Measurements from ENCODE around the gene TMTC1.

TMTC1 gene

DNA sequence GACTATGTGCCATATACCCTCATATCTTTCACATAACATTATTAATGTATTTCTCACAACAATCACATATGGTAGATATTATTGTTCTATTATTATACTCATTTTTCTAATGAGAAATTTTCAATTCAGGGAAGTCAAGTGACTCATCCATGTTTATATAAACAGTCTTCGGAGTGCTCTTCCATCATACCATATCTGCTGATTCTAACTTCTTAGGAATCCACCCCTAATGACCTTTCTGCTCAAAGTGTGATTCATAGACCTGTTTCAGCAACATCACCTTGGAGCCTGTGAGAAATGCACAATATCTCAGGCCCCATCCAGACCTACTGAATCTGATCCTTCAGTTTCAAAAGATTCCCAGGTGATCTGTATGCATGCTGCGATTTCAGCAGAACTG, 246.4 kb downstream of the TMTC1 start:
- DNase-seq (ENCODE audit: low read depth in 2 of 2): no peak

DNA sequence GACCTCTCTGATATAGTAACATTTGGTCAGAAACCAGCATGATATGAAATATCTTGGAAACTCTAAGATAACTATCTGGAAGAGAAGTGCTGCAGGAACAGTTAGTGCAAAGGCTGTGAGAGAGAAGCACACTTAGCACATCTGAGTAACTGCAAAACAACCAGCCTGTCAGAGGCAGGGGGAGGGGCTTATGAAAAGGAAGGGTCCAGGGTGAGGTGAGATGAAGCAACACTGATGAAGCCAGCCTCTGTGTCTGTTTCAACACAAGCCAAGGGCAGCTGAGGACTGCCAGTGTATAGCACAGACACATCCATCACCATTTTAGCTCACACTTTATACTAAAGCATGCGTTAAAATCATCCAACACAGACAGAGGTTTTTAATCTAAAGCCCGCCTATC, 248.8 kb downstream of the TMTC1 start:
- no peak for DNase-seq (ENCODE audit: low read depth in 2 of 2)

DNA sequence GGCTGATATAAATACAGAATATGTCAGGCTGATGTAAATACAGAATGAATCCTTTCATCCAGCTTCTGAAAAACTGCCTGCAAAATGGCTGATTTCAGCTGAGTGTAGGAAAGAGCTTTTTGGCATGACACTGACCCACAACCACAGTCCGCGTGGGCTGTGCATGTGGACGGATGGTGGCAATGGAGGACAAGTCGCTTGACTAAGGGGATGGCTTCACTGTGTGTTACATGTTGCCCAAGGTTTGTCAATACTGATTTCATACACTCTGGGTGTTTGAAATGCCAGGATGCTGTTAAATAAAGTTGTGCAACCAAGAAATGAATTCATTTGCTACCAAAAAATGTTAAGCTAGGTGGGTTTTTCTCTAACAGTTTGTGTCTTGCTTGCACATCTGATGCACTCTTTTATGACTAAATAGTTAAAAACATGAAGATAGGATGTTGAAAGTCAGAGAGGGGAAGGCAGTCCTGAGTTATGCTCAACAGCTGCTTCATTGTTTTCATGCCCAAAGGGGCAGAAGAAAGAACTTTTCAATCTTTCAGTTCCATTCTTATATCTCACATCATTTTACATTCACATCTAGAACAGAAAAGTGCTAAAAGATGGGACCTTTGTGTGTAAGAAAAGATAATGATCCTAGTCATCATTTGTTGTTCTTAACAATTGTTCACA, 249.8 kb downstream of the TMTC1 start:
- DNase-seq (ENCODE audit: low read depth in 2 of 2): no peak

DNA sequence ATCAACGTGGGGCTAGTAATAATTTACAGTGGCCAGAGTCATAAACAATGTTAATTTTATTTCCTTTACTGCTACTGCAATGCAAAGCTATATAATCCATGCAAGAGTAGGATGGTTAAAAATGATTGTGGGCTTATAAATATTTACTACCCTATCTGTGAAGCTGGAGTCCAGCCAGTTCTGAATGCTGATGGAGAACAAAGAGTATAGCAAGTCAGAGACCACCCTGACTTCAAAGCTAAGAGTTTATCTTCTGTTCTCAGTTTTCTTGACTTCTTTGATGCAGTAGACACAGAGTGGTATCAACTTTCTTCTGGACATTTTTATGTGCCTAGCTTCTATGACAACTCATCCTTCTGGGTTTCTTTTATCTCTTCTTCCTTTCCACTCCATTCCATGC, 252.3 kb downstream of the TMTC1 start:
- DNase-seq (ENCODE audit: low read depth in 2 of 2): no peak

DNA sequence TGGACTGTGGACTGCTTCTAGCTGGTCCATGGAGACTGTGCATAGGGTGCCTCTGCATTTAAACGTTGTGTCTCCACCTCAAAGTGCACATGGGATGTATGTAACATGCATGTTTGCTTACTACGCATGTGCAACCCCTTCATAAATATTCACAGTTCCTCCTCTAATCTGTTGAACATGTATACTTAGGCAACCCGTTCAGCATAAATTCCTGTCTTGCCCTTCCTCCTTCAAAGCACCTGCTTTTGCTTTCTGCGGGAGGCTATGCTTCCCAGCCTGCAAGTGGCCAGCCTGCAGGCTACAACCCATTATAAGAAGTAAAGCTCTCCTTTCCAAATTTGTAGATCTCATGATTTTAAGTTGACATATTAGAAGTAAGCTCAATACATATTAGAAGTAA, 253.3 kb downstream of the TMTC1 start:
- DNase-seq (ENCODE audit: low read depth in 2 of 2): no peak

DNA sequence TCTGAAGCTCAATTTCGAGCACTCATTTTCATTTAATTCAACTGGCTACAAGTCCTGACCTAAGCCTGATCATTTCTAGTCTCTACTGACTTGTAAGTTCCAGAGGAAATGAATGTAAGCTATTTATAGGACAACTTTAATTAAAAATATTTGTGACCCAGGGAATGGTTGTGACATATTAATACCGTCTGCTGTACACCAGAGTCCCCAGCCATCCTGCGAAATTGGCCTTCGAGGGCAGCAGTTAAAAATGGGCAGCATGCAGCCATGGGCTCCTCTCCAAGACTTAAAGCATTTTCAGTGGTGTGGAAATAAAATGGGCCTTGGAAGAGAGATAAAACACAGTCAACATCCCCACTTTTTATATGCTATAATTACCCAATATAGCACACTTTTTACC, 255.6 kb downstream of the TMTC1 start:
- DNase-seq (ENCODE audit: low read depth in 2 of 2): no peak

DNA sequence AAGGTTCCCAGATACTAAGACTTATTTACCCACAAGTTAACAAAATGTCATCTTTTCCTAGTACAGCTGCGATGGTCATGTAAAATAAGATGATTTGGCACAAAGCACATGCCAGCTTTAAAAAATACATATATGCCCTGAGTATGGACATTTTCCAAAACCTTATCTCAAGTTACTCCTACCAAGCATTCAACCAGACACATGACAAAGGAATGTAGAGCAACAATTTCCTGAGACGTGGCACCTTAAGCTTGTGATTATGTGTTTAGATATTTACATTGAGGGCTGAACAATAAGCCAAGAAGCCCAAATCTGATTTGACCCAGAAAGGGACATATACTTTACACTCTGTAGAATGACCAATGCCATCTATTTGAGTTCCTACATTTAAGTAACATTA, 261.8 kb downstream of the TMTC1 start:
- DNase-seq (ENCODE audit: low read depth in 2 of 2): no peak

DNA sequence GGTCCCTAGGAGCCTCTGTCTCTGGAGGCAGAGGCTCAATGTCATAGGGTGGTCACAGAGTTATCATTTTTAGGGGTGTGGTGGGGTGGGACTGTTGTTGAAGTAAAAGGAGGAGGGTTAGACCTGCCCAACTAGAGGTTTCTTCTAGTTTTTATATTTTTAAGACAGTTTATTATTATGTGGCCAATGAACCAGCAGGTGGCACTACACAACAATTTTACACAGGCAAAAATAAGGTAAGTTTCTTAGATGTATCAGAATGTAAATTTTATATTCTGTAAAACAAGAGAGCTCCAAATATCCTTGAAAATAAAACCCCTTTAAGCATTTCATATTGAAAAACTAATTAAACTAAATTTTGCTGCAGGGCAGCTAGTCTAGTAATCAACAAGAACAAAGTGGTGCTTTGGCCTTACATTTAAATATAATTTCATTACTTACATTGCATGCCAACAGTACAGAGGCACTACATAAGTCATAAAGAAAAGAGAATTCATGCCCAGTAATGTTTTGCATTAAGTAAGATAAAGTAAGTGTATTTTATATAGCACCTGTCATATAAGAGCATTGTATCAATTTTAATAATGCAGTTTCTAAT, 264.1 kb downstream of the TMTC1 start:
- peak in 1 of 2 donors; percentile 4 for DNase-seq (ENCODE audit: low read depth in 2 of 2)

DNA sequence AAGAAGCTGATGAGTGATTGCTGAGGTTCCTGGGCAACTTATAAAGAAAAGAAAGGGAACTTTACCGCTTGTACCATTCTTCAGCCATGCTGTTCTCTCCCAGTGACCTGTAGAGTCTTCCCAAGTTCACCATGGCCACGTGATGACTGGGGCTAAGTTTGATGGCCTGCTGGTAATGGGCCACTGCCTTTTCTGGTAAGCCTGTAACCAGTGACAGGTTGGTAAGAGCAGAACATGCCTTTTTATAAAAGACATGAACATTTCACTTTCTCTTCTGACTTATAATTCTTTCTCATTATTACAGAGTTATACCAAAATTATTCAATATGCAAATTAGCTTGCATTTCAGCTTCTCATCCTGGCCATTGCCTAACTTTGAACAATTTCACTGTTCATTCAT, 265.3 kb downstream of the TMTC1 start:
- DNase-seq (ENCODE audit: low read depth in 2 of 2): no peak

DNA sequence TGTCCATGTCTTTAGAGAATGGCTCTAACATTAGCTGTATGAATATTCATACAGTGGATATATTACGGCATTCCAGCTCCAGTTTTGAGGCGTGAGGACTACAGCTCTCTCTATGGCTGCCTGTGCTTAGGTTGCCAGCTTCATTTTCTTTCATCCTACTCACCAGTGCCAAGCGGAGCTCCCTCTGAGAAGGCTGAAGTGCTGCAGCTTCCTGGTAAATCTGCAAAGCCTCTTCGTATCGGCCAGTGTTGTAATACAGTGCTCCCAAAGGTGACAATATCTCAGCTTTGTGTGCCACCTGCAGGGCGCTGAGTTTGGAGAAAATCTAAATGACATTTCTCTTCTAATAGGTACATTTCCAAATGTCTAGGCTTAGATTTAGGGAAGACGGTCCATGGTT, 266.5 kb downstream of the TMTC1 start:
- DNase-seq (ENCODE audit: low read depth in 2 of 2): no peak

DNA sequence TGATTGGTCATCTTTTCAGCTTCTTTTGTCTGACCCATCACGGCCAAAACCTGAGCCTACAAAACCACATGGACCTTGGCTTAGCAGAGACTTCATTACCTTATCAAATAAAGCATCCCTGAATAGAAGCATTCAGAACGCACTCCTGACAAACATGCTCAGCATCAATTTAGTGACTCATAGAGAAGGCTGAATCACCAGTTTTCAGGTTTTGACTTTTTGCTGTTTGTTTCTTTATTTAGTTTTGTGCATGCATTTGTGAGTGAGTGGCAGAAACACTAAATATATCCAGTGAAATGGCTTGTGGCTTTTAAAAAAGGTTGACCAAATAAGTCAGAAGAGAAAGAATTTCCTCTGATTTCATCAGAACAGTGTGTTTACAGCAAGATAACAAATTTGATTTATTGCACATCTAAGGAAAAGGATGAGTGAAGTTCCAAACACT, 267.3 kb downstream of the TMTC1 start:
- DNase-seq (ENCODE audit: low read depth in 2 of 2): no peak

DNA sequence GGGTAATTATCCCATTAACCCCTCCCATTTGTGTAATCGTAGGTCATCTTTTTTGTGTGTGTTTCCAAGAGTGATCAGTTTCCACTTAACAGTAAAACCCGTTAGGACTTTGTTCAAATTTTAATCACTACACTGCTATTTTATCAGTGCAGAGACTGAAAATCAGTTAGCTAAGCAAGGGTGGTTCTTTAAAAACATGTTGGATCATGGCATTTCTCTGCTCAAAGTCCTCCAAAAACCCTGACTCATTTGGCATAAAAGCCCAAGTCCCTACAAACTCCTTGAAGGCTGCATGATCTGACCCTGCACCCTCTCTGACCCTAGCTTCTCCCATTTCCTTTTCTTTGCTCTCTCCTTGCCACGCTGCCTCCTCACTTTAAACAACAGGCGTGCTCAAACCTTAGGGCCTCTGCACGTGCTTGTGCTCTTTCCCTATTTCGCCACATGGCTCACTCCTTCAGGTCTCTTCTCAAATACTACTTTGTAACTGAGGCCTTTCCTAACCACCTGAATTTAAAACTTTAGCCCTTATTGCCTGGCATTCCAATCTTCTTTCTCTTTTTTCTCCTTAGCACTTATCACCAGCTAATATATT, 273.1 kb downstream of the TMTC1 start:
- no peak for DNase-seq (ENCODE audit: low read depth in 2 of 2)

DNA sequence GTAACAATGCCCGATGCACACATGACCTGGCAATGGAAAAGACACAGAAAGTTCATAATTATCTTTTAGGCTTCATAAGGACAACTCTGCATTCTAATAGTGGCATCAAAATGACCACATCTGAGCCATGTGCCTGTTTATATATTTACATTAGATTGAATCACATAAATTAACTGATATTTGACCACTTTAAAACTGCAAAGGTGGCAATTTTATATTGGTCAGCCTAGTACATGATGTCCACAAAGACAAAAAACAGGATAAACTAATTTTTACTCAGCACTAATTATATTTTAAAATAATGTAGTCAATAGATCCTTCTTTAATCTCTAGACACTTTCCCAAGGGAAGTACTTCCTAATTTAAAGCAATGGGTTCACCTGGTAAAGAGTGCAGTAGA, 274.2 kb downstream of the TMTC1 start:
- DNase-seq (ENCODE audit: low read depth in 2 of 2): no peak

DNA sequence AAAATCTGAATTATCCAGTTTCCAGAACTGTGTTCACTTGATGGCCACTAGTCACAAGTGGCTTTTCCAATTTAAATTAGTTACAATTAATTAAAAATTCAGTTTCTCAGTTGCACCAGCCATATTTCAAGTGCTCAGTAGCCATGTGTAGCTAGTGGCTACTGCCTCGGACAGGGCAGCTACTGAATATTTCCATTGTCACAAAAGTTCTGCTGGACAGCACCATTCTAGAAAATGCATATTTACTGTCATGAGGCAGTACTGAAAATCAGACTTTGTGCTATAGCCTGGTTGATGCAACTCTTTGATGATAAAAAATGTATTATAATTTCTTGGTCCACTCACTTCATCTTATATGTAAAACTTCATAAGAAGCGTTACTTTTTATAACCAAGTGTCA, 274.8 kb downstream of the TMTC1 start:
- no peak for DNase-seq (ENCODE audit: low read depth in 2 of 2)

DNA sequence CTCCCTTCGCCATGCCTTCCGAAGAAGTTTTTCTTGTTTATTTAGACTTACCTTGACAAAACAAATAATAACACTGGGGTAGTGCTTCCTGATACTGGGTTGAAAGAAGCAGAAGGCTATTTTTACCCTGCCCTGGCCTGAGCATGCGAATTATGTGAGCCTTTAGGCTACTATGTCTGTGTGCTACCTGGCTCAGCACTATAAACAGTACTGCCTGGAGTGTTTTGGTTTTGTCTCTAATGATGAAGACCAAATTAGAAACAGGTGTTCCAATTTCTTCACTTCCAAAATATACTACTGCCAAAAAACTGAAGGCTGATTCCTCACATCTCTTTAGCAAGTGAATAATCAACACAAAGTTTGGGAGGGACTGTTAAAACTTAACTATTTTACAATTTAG, 278.6 kb downstream of the TMTC1 start:
- DNase-seq (ENCODE audit: low read depth in 2 of 2): no peak

DNA sequence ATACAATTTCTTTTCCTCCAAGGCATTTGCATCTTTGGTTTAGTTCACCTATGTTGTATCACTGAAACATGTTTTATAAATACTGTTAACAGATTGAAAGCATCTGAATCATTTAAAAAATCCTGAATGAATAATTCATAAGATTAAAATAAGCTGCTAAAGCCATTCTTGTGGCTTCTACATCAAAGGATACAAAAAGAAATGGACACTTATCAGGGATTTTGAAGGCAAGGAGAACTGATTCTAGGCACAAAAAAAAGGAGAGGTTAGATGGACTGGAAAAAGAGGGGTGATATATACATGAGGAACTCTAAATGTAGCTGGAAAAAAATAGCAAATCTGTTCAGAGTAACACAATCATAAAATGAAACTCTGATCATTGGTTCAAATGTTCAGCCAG, 280.5 kb downstream of the TMTC1 start:
- no peak for DNase-seq (ENCODE audit: low read depth in 2 of 2)

DNA sequence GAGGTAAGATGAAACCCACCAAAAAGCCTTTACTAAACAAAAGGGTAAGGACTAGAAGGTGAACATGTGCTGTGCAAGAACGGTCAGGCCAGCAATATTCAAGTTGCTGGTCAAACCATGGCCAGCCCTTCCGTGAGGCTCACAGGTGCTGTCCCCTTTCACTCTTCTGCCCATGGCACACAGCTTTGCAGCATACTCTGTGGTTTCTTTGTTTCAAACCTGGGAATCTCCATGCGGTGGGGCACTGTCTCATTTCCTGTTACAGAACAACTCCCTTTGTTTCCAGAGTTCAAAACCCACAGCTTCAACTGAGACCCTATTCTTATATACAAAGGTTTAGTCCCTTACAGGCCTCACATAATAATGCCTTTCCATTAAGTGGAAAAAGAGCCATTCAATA, 284.5 kb downstream of the TMTC1 start:
- DNase-seq (ENCODE audit: low read depth in 2 of 2): no peak

DNA sequence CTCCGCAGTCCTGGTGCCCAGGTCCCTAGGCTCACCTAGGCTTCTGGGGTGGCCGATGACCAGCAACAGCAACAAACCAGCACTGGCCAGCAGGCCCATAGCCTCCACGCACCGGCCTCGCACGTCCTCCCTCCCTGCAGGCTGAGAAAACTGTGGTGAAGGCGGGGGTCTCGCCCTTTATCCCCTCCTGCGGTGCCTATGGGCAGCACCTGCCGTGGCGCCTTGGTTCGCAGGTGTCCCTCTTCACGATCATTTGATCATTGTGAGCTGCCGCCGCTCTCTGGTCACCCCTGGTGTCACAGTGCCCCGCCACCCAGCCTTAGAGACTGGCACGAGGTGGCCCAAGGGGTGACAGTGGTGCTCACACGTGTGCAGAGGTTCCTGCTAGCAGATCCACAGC, 286.2 kb downstream of the TMTC1 start, which contains the start of gene OVCH1:
Gene OVCH1, minus strand, starts transcription at position 99 of the 400 bp plus-strand sequence. Its CDS starts 0 bp downstream, at position 99.
- no peak for DNase-seq (ENCODE audit: low read depth in 2 of 2)

DNA sequence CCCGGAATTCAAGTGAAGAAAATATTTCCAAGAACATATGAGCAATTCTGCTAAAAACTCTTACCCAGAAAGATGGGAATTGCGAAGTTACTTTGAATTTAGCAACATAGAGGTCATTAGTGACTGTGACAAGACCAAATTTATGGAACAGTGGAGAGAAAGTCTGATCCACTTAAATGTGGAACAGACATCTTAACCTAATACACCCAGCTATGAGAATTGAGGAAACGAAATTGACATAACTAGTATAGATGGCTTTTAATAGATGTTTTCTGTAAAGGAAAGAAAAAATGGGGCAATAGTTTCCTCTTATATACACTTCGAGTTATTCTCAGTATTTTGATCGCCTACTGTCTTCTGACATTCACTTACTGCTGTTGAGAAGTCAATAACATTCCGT, 290.9 kb downstream of the TMTC1 start:
- no peak for DNase-seq (ENCODE audit: low read depth in 2 of 2)

DNA sequence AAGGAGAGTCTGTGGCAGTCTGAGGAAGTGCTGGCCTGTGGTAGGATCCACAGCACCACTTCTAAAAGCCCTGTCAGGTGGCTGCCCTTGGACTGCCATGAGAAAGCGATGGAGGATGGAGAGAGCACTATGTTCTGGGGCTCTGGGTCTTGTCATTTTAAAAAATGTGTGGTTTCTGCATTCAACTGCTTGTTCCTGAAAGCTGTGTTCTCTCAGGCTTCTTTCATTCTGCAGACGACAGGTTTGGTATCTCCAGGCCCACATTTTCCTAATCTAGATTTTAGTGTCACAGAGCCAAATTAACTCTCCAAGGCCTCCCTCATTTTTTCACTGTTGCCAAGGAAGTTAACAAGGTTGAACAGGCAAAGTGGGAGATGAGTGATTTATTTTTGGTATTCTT, 296.8 kb downstream of the TMTC1 start:
- DNase-seq (ENCODE audit: low read depth in 2 of 2): no peak

DNA sequence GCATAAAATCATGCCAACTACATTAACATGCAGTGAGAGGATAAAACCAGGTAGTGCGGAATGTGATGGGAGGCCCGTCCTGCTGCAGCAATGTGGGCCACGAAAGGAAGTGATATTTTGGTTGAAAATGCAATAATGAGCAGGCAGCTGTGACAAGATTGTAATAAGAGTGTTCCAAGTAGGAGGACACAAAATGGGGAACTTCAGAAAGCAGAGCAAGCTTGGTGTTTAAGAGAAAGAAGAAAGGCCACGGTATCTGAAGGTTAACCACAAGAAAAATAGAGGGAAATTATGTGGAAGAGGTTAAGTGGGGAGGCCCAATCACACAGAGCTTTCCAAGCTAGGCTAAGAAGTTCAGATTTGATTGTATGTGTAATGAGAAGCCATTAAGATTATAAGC, 320.5 kb downstream of the TMTC1 start:
- no peak for DNase-seq (ENCODE audit: low read depth in 2 of 2)

DNA sequence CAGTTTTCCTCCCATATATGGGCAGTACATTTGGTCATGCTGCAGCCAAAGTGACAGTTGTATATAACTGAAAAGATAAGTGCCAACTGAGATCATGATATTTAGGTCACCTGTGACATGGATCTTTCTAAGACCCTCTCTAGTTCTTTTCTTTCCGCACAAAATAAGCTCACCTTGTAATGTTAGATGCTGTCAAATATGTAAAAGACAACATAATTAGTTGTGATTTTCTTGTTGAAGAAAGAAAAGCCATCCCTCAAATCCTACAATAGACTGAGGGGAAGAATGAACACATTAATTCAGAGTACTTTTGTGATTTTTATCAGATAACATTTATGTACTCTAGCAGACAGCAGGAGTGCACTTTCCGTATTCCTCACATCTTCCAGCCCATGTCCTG, 323.7 kb downstream of the TMTC1 start:
- DNase-seq (ENCODE audit: low read depth in 2 of 2): no peak

DNA sequence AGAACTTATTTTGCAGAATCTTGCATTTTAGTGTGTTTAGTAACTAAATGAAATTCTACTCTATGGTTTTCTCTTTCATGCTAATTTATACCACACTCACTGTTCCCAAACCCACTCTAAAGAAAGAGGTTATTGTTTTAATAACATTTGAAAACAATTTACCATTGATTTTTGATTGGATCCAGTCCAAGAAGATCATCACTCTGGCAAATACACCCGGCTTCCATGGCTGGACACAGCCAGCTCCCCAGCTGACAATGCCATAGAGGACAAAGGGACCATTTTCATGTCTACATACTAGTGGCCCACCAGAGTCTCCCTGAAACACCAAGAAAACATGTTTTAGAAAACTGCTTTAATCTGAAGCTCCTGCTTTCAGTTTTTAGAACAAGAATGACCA, 328.7 kb downstream of the TMTC1 start:
- no peak for DNase-seq (ENCODE audit: low read depth in 2 of 2)

Data from stimulated activated CD4-positive, alpha-beta T cell treated with anti-CD3 and anti-CD28 coated beads, Interleukin-15, amount 100 ng/mL, for 48 hours (primary cell).